SH-SY5Y (cell line): Measurements from ENCODE around the gene SGMS2.

ENCODE experiments used
- GATA2 ChIP-seq: IDR thresholded peaks from 2 replicates; pipeline ENCODE4 v1.6.1; 2011; ENCODE audit warnings: mild to moderate bottlenecking, low read depth, low read length
- GATA3 ChIP-seq: IDR thresholded peaks from 2 replicates; pipeline ENCODE4 v1.6.1; 2011; ENCODE audit warnings: low read depth, mild to moderate bottlenecking, low read length, moderate library complexity

GRCh38 chr4:107913283-107913899, 88.7 kb downstream of the SGMS2 start:
- TF ChIP-seq GATA2 (no peak), GATA3 (no peak)
